Activated CD8-positive, alpha-beta memory T cell treated with anti-CD3 and anti-CD28 coated beads, Interleukin-2, amount 50 U/mL, for 1 hour (primary cell): ENCODE data around the gene CCL8.

Experiments used
- DNase-seq: peaks from one replicate; pipeline ENCODE4 v3.0.0-alpha.2; 2020; ENCODE audit errors: extremely low read depth

CCL8 gene

GRCh38 chr17:34367486-34368195 is 48.4 kb downstream of the CCL8 start:
- DNase-seq: no peak

DNA sequence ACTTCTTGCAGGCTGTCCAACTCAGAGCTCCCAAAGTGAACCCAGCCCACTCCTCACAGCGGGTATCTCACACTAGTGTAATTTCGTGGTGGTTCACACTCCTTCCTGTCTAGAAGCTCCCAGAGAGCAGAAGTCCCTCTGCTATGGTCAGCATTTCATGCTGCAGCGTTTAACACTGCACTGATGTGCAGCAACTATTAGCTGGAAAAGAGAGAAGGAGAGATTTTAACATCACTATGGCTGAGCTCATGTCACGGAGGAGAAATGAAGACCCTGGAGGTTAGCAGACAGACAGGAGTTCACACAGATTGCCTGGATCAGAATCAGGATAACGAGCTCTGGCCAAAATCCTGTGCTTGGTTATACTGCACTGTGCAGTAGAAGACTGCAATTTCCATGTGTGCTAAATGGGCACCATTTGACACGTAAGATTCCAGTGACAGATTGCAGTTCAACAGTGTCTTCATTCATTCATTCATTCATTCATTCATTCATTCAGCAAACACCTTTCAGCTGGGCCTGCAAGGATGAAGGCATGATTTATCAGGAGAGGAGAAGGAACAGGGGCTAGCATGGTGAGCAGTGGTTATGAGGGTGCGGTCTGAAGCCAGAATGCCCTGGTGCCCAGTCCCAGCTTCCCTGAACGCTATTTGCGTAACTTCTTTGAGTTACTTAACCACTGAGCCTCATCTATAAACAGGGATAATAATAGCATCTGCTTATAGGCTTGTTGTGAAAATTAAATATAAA is 49.1 kb downstream of the CCL8 start:
- DNase-seq: no peak

GRCh38 chr17:34368946-34369500 is 49.8 kb downstream of the CCL8 start:
- DNase-seq: no peak

GRCh38 chr17:34369571-34369970 is 50.3 kb downstream of the CCL8 start:
- DNase-seq: no peak

- DNase-seq: no peak
Observed at GRCh38 chr17:34370376-34370996, 51.3 kb downstream of the CCL8 start.

DNA sequence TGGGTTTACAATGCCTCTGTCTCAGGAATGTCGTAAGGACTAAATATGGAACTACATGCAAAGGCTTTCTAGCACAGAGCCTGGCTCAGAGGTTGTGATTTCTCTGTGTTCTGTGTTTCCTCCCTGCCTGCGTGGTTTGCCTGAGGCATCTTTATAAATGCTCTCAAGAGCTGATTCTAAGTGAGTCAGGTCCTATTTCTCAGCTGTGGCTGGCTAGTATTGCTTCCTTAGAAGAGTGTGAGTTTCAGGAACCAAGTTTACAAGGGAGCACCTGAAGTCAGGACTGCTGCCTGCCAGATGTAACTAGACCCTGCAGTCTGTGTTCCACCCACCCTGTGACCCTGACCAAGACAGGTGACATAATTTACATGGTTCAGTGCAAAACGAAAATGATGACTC is 51.8 kb downstream of the CCL8 start:
- DNase-seq: no peak
